NCI-H774 (cell line): ENCODE results near the gene CLCA4.
"Not testable (repeated sequence)": the region's sequence is repeated elsewhere in the genome, so short reads cannot be mapped to it uniquely, and the experiment has no call there.

Experiments used
- DNase-seq: peaks from one replicate; lab custom pipeline; 2025; lab: John Stamatoyannopoulos, UW

Gene CLCA4

GRCh38 chr1:86530211-86530845 lies 16.6 kb upstream of the CLCA4 start:
- no peak for DNase-seq

GRCh38 chr1:86537928-86538695 lies 8.8 kb upstream of the CLCA4 start:
- no peak for DNase-seq

GRCh38 chr1:86538775-86539174 lies 8.1 kb upstream of the CLCA4 start:
- no peak for DNase-seq

GRCh38 chr1:86541859-86542258 lies 5.0 kb upstream of the CLCA4 start:
- DNase-seq, result no peak

- no peak for DNase-seq
These were observed 4.2 kb upstream of the CLCA4 start for GRCh38 chr1:86542631-86543030.

- DNase-seq, result no peak
These were observed 2.0 kb downstream of the CLCA4 start for GRCh38 chr1:86548839-86549238.

GRCh38 chr1:86551305-86551704 lies 4.4 kb downstream of the CLCA4 start:
- no peak for DNase-seq

- DNase-seq, result no peak
These were observed 5.5 kb downstream of the CLCA4 start for GRCh38 chr1:86552376-86552775.

- DNase-seq, result no peak
These were observed 10.9 kb downstream of the CLCA4 start for GRCh38 chr1:86557739-86558138.

- DNase-seq, result no peak
These were observed 17.0 kb downstream of the CLCA4 start for GRCh38 chr1:86563849-86564248.

GRCh38 chr1:86567341-86567740 lies 20.5 kb downstream of the CLCA4 start:
- DNase-seq, result no peak

GRCh38 chr1:86567878-86568277 lies 21.0 kb downstream of the CLCA4 start:
- DNase-seq, result no peak

GRCh38 chr1:86573763-86574484 lies 27.0 kb downstream of the CLCA4 start:
- DNase-seq, result no peak

GRCh38 chr1:86581231-86581630 lies 34.4 kb downstream of the CLCA4 start:
- no peak for DNase-seq

GRCh38 chr1:86582161-86582560 lies 35.3 kb downstream of the CLCA4 start:
- no peak for DNase-seq

GRCh38 chr1:86583032-86583431 lies 36.2 kb downstream of the CLCA4 start:
- no peak for DNase-seq

- no peak for DNase-seq
These were observed 36.7 kb downstream of the CLCA4 start for GRCh38 chr1:86583593-86583992.

GRCh38 chr1:86594284-86594770 lies 47.4 kb downstream of the CLCA4 start:
- DNase-seq, result no peak

- no peak for DNase-seq
These were observed 49.3 kb downstream of the CLCA4 start for GRCh38 chr1:86596224-86596623.

GRCh38 chr1:86596741-86597290 lies 49.9 kb downstream of the CLCA4 start:
- no peak for DNase-seq

- DNase-seq, result not testable (repeated sequence)
These were observed 59.2 kb downstream of the CLCA4 start for GRCh38 chr1:86606080-86606479.

- no peak for DNase-seq
These were observed 69.6 kb downstream of the CLCA4 start for GRCh38 chr1:86616433-86616832.

GRCh38 chr1:86616871-86617270 lies 70.0 kb downstream of the CLCA4 start:
- no peak for DNase-seq
